ENCODE measurements around the gene FDPS.

The FDPS gene

DNA sequence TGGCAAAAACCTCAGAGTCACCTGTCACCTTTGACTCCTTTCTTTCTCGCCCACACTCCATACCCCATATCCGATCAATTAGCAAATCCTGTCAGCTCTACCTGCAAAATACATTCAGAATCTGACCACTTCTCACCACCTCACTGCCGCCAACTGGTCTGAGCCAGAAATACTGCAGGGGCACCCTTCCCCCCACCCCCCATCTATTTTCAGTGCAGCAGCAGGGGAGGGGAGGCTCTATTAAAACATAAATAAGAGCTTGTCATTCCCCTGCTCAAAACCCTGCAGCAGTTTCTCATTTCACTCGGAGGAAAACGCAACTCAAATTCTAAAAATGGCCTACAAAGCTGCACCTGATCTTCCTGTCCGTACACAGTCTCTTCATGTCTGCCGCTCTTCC lies 11.3 kb upstream of the FDPS start:
- Histone ChIP-seq H3K9me3 (ENCODE audit: control insufficient read depth in 2 of 2, low read length in 2 of 2) (no peaks in the 10 kb centered on the region), H3K27me3 (ENCODE audit: control insufficient read depth in 2 of 2, insufficient read depth in 2 of 2, low read length in 2 of 2) (peaks cover 13 to 23% of the 10 kb centered on the region in 2 donors), H3K36me3 (ENCODE audit: control insufficient read depth in 2 of 2, insufficient read depth in 2 of 2, low read length in 2 of 2) (no peaks in the 10 kb centered on the region)

DNA sequence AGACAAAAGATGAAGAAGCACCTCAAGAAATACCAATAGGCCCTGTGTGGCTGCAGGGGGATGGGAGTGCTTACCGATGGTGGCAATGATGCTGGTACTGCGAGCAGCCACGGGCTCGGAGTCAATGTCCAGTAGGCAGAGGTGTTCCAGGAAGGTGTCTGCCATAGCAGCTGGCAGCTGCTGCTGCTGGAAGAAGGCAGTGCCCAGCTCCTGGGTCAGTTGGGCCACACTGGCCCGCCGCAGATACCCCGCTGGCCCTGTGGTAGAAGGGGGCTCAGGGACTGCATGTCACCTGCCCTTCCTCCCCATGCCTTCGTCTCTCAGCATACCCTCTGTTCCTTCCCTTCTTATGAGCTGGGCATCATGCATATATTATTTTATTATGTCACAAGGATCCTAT lies 8.6 kb upstream of the FDPS start:
- no peak overlapping the region for H3K4me3 ChIP-seq (ENCODE audit: low read length in 2 of 2)
- H3K36me3 ChIP-seq (ENCODE audit: control insufficient read depth in 2 of 2, insufficient read depth in 2 of 2, low read length in 2 of 2): no peaks in the 10 kb centered on the region
- H3K27me3 ChIP-seq (ENCODE audit: control insufficient read depth in 2 of 2, insufficient read depth in 2 of 2, low read length in 2 of 2): peaks cover 10 to 11% of the 10 kb centered on the region in 2 donors
- no peaks in the 10 kb centered on the region for H3K9me3 ChIP-seq (ENCODE audit: control insufficient read depth in 2 of 2, low read length in 2 of 2)
- H3K27ac ChIP-seq (ENCODE audit: low read depth in 2 of 2, low read length in 2 of 2): peak overlapping the region in 1 of 2 donors; percentile 16
- peaks cover 9 to 13% of the 10 kb centered on the region in 2 donors for H3K4me1 ChIP-seq (ENCODE audit: control insufficient read depth in 2 of 2, insufficient read depth in 2 of 2, low read length in 2 of 2)
- no peak overlapping the region for H3K9ac ChIP-seq (ENCODE audit: low read depth in 1 of 2, low read length in 2 of 2)

More for the DNA sequence above, 11.3 kb upstream of the FDPS start:
- Histone ChIP-seq H3K4me1 (ENCODE audit: control insufficient read depth in 2 of 2, insufficient read depth in 2 of 2, low read length in 2 of 2) (peaks cover 9 to 11% of the 10 kb centered on the region in 2 donors), H3K4me3 (ENCODE audit: low read length in 2 of 2) (no peak overlapping the region), H3K27ac (ENCODE audit: low read depth in 2 of 2, low read length in 2 of 2) (no peak overlapping the region), H3K9ac (ENCODE audit: low read depth in 1 of 2, low read length in 2 of 2) (no peak overlapping the region)

DNA sequence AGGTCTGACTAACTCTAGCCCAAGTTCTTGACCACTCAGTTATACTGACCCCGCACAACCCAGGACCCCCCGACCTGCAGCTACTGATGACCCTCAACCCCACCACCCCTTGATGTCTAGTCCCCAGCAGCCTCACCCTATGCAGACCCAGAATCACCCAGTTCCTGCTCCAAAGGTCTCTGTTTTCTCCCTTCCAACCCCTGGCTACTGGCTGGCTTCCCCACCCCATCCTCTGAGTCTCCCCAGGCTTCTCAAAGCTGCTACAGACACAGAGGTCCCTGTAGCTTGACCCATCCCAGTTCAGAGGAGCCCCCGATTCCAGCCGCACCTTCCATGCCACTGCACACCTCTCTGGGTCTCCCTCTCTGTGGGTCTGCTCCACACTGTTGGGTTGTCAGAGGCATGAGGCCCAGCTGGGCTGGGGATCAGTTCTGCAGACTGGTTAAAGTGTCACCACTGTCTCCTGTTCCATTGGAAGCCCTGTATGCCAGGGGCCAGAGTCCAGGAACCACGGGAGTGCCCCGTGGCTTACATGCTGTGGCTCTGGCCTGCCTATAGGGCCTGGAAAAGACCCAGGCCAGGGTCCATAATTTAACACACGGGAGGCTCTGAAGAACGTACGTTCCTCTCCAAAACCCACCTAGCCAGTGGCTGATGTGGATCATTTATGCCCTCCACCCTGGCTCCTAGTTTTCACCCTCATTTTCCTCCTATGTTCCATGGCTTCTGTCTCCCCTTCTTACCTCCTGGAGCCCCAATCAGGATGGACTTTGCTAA lies 7.9 kb upstream of the FDPS start:
- H3K27me3 ChIP-seq (ENCODE audit: control insufficient read depth in 2 of 2, insufficient read depth in 2 of 2, low read length in 2 of 2): peaks cover 3 to 5% of the 10 kb centered on the region in 2 donors
- H3K27ac ChIP-seq (ENCODE audit: low read depth in 2 of 2, low read length in 2 of 2): peak overlapping the region in 1 of 2 donors; percentile 16
- H3K9ac ChIP-seq (ENCODE audit: low read depth in 1 of 2, low read length in 2 of 2): no peak overlapping the region
- H3K9me3 ChIP-seq (ENCODE audit: control insufficient read depth in 2 of 2, low read length in 2 of 2): no peaks in the 10 kb centered on the region
- peaks cover 9 to 13% of the 10 kb centered on the region in 2 donors for H3K4me1 ChIP-seq (ENCODE audit: control insufficient read depth in 2 of 2, insufficient read depth in 2 of 2, low read length in 2 of 2)
- no peak overlapping the region for H3K4me3 ChIP-seq (ENCODE audit: low read length in 2 of 2)
- no peaks in the 10 kb centered on the region for H3K36me3 ChIP-seq (ENCODE audit: control insufficient read depth in 2 of 2, insufficient read depth in 2 of 2, low read length in 2 of 2)

DNA sequence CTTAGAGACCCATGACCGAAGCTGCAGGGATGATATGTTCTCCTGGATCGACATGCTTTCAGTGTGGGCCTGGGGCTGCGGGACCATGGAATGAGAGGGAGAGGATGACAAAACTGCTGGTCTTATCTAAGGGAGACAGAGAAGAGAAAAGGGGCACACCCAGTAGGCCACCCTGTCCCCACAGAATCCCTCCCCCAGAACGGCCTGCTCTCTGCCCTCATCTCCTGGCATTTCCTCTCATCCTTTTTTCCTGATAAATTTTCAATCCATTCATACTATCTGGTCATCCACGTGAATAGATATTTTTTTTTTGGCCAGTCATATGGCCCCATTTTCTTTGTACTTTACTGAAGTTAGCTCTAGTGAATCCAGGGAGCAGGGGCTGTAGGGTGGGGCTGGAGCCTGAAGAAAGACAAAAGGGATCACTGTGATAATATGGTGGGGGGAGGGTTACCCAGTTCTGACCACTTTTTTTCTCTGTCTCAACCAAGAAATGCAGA lies 7.3 kb upstream of the FDPS start, which contains the start of gene PKLR:
PKLR (minus strand) TSS at position 97 of the 500 bp plus-strand sequence; CDS start at position 54, 43 bp downstream.
- H3K9ac ChIP-seq (ENCODE audit: low read depth in 1 of 2, low read length in 2 of 2): no peak within 1 kb of the TSS
- no peak within 1 kb of the TSS for H3K4me3 ChIP-seq (ENCODE audit: low read length in 2 of 2)
- peak within 1 kb of the TSS in 1 of 2 donors; percentile 16 for H3K27ac ChIP-seq (ENCODE audit: low read depth in 2 of 2, low read length in 2 of 2)
- peaks cover 0 to 2% of the 10 kb centered on the region in 2 donors for H3K27me3 ChIP-seq (ENCODE audit: control insufficient read depth in 2 of 2, insufficient read depth in 2 of 2, low read length in 2 of 2)
- H3K4me1 ChIP-seq (ENCODE audit: control insufficient read depth in 2 of 2, insufficient read depth in 2 of 2, low read length in 2 of 2): peaks cover 9 to 16% of the 10 kb centered on the region in 2 donors
- no peaks in the 10 kb centered on the region for H3K36me3 ChIP-seq (ENCODE audit: control insufficient read depth in 2 of 2, insufficient read depth in 2 of 2, low read length in 2 of 2)
- no peaks in the 10 kb centered on the region for H3K9me3 ChIP-seq (ENCODE audit: control insufficient read depth in 2 of 2, low read length in 2 of 2)

GRCh38 chr1:155304558-155305063 lies 4.1 kb upstream of the FDPS start:
- Histone ChIP-seq H3K9ac (ENCODE audit: low read depth in 1 of 2, low read length in 2 of 2) (no peak overlapping the region), H3K36me3 (ENCODE audit: control insufficient read depth in 2 of 2, insufficient read depth in 2 of 2, low read length in 2 of 2) (no peaks in the 10 kb centered on the region), H3K9me3 (ENCODE audit: control insufficient read depth in 2 of 2, low read length in 2 of 2) (no peaks in the 10 kb centered on the region), H3K4me3 (ENCODE audit: low read length in 2 of 2) (peak overlapping the region in 1 of 2 donors; percentile 43), H3K4me1 (ENCODE audit: control insufficient read depth in 2 of 2, insufficient read depth in 2 of 2, low read length in 2 of 2) (peaks cover 13 to 22% of the 10 kb centered on the region in 2 donors), H3K27ac (ENCODE audit: low read depth in 2 of 2, low read length in 2 of 2) (peak overlapping the region in 1 of 2 donors; percentile 27), H3K27me3 (ENCODE audit: control insufficient read depth in 2 of 2, insufficient read depth in 2 of 2, low read length in 2 of 2) (no peaks in the 10 kb centered on the region)

DNA sequence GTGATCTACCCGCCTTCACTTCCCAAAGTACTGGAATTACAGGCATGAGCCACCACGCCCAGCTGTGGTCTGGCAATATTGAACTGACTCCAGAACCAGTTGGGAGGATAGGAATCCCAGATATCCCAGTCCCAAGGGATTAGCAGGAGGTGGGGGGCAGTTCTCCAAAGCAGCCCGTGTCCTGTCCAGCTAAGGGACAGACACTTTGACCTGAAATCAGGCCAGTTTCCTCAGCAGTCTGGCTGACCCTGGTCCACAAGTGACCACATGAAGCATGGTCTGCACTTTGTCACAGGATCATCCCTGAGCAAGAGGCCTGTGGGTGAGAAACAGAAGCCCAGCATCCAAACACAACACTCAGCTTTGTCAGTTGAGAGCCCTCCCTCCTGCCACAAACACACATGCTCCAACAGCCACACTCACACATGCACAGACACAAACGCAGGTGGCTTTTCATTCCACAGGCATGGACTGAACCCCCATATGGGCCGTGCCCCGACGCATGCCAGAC lies 2.7 kb upstream of the FDPS start:
- H3K4me1 ChIP-seq (ENCODE audit: control insufficient read depth in 2 of 2, insufficient read depth in 2 of 2, low read length in 2 of 2): peaks cover 12 to 20% of the 10 kb centered on the region in 2 donors
- H3K4me3 ChIP-seq (ENCODE audit: low read length in 2 of 2): no peak overlapping the region
- H3K27ac ChIP-seq (ENCODE audit: low read depth in 2 of 2, low read length in 2 of 2): no peak overlapping the region
- H3K36me3 ChIP-seq (ENCODE audit: control insufficient read depth in 2 of 2, insufficient read depth in 2 of 2, low read length in 2 of 2): peaks cover 0 to 2% of the 10 kb centered on the region in 2 donors
- no peak overlapping the region for H3K9ac ChIP-seq (ENCODE audit: low read depth in 1 of 2, low read length in 2 of 2)
- H3K27me3 ChIP-seq (ENCODE audit: control insufficient read depth in 2 of 2, insufficient read depth in 2 of 2, low read length in 2 of 2): no peaks in the 10 kb centered on the region
- no peaks in the 10 kb centered on the region for H3K9me3 ChIP-seq (ENCODE audit: control insufficient read depth in 2 of 2, low read length in 2 of 2)

GRCh38 chr1:155307247-155307740 lies 1.4 kb upstream of the FDPS start:
- Histone ChIP-seq H3K4me3 (ENCODE audit: low read length in 2 of 2) (no peak overlapping the region), H3K9me3 (ENCODE audit: control insufficient read depth in 2 of 2, low read length in 2 of 2) (no peaks in the 10 kb centered on the region), H3K9ac (ENCODE audit: low read depth in 1 of 2, low read length in 2 of 2) (no peak overlapping the region), H3K27me3 (ENCODE audit: control insufficient read depth in 2 of 2, insufficient read depth in 2 of 2, low read length in 2 of 2) (no peaks in the 10 kb centered on the region), H3K27ac (ENCODE audit: low read depth in 2 of 2, low read length in 2 of 2) (no peak overlapping the region), H3K36me3 (ENCODE audit: control insufficient read depth in 2 of 2, insufficient read depth in 2 of 2, low read length in 2 of 2) (peaks cover 4 to 10% of the 10 kb centered on the region in 2 donors), H3K4me1 (ENCODE audit: control insufficient read depth in 2 of 2, insufficient read depth in 2 of 2, low read length in 2 of 2) (peaks cover 8 to 17% of the 10 kb centered on the region in 2 donors)

DNA sequence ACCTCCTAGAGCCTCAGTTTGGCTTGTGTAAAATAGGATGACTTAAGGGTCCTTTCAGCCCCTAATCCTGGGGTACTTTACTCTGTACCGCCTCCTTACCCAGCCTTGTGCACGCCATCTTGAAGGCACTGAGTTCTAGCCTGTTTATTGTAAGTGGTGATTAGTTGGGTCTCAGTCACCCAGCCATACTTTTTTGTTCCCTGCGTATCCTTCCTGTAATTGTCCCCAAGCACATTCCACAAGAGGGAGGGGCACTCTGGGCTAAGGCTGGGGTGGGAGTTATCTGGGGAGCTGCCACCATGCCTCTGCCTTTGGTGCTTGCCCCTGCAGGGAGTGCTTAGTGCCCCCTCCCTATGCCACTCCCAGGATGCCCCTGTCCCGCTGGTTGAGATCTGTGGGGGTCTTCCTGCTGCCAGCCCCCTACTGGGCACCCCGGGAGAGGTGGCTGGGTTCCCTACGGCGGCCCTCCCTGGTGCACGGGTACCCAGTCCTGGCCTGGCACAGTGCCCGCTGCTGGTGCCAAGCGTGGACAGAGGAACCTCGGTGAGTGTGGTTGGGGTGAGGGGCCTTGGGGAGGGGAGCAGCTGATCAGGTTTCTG lies 856 bp downstream of the FDPS start:
- peak overlapping the region; percentile 75 to 99 for H3K4me3 ChIP-seq (ENCODE audit: low read length in 2 of 2)
- H3K4me1 ChIP-seq (ENCODE audit: control insufficient read depth in 2 of 2, insufficient read depth in 2 of 2, low read length in 2 of 2): peaks cover 8 to 14% of the 10 kb centered on the region in 2 donors
- no peaks in the 10 kb centered on the region for H3K9me3 ChIP-seq (ENCODE audit: control insufficient read depth in 2 of 2, low read length in 2 of 2)
- peak overlapping the region; percentile 83 to 97 for H3K9ac ChIP-seq (ENCODE audit: low read depth in 1 of 2, low read length in 2 of 2)
- H3K27me3 ChIP-seq (ENCODE audit: control insufficient read depth in 2 of 2, insufficient read depth in 2 of 2, low read length in 2 of 2): no peaks in the 10 kb centered on the region
- peaks cover 11 to 20% of the 10 kb centered on the region in 2 donors for H3K36me3 ChIP-seq (ENCODE audit: control insufficient read depth in 2 of 2, insufficient read depth in 2 of 2, low read length in 2 of 2)
- peak overlapping the region; percentile 89 to 92 for H3K27ac ChIP-seq (ENCODE audit: low read depth in 2 of 2, low read length in 2 of 2)

DNA sequence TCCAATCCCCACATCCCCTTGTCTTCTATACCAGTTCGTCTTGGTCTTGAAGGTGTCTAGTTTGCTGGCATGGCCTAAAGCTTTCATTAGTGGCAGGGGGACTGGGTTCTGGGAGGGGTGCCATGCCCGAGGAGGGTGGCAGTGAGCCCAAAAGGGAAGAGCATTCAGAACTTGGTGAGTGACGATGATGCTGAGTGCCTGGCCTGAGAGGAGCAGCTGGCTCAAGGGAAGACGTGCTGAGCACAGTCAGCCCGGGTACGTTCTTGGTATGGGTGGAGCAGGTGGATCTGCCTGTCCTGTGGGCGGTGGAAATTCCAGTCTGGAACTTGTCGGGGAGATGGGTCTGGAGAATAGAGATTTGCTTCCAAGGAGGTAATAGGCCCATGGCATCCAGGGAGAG lies 4.6 kb downstream of the FDPS start:
- H3K9ac ChIP-seq (ENCODE audit: low read depth in 1 of 2, low read length in 2 of 2): no peak overlapping the region
- no peaks in the 10 kb centered on the region for H3K9me3 ChIP-seq (ENCODE audit: control insufficient read depth in 2 of 2, low read length in 2 of 2)
- peaks cover 20 to 25% of the 10 kb centered on the region in 2 donors for H3K36me3 ChIP-seq (ENCODE audit: control insufficient read depth in 2 of 2, insufficient read depth in 2 of 2, low read length in 2 of 2)
- peaks cover 11 to 12% of the 10 kb centered on the region in 2 donors for H3K4me1 ChIP-seq (ENCODE audit: control insufficient read depth in 2 of 2, insufficient read depth in 2 of 2, low read length in 2 of 2)
- no peaks in the 10 kb centered on the region for H3K27me3 ChIP-seq (ENCODE audit: control insufficient read depth in 2 of 2, insufficient read depth in 2 of 2, low read length in 2 of 2)
- H3K27ac ChIP-seq (ENCODE audit: low read depth in 2 of 2, low read length in 2 of 2): no peak overlapping the region
- H3K4me3 ChIP-seq (ENCODE audit: low read length in 2 of 2): no peak overlapping the region
